Endothelial cell of hepatic sinusoid (primary cell): ENCODE results near the gene KIF6.
"Not testable (repeated sequence)": the region's sequence is repeated elsewhere in the genome, so short reads cannot be mapped to it uniquely, and the experiment has no call there.

ENCODE experiments used
- in situ Hi-C: cut with HindIII; loops from 2 replicates; pipeline ENCODE4 v1.10.0; 2017; ENCODE audit warnings: low sequenced_read_pairs

KIF6 gene

GRCh38 chr6:39515006-39515405 is 210.2 kb downstream of the KIF6 start:
- in situ Hi-C loops, result no loop called here

GRCh38 chr6:39509831-39510230 is 215.4 kb downstream of the KIF6 start:
- in situ Hi-C loops, result not testable (repeated sequence)

GRCh38 chr6:39508515-39508914 is 216.7 kb downstream of the KIF6 start:
- in situ Hi-C loops, result no loop called here

- in situ Hi-C loops, result no loop called here
Measured at GRCh38 chr6:39507331-39507998, 217.7 kb downstream of the KIF6 start.

GRCh38 chr6:39502362-39502955 is 222.7 kb downstream of the KIF6 start:
- in situ Hi-C loops, result not testable (repeated sequence)

- in situ Hi-C loops, result no loop called here
Measured at GRCh38 chr6:39499053-39499452, 226.2 kb downstream of the KIF6 start.

GRCh38 chr6:39498096-39498495 is 227.1 kb downstream of the KIF6 start:
- in situ Hi-C loops, result no loop called here

- in situ Hi-C loops, result no loop called here
Measured at GRCh38 chr6:39496915-39497314, 228.3 kb downstream of the KIF6 start.

- in situ Hi-C loops, result no loop called here
Measured at GRCh38 chr6:39496456-39496855, 228.8 kb downstream of the KIF6 start.

GRCh38 chr6:39495640-39496039 is 229.6 kb downstream of the KIF6 start:
- in situ Hi-C loops, result no loop called here

- in situ Hi-C loops, result no loop called here
Measured at GRCh38 chr6:39494998-39495397, 230.2 kb downstream of the KIF6 start.

GRCh38 chr6:39493777-39494176 is 231.4 kb downstream of the KIF6 start:
- in situ Hi-C loops, result no loop called here

- in situ Hi-C loops, result no loop called here
Measured at GRCh38 chr6:39493174-39493573, 232.0 kb downstream of the KIF6 start.

- in situ Hi-C loops, result no loop called here
Measured at GRCh38 chr6:39490108-39490507, 235.1 kb downstream of the KIF6 start.

- in situ Hi-C loops, result loop anchor here (10.0 kb wide), 1 partner anchor 266 kb away; no protein-coding TSS in a partner anchor
Measured at GRCh38 chr6:39488255-39488879, 236.8 kb downstream of the KIF6 start.

GRCh38 chr6:39484276-39484675 is 240.9 kb downstream of the KIF6 start:
- in situ Hi-C loops, result loop anchor here (10.0 kb wide), 1 partner anchor 271 kb away; no protein-coding TSS in a partner anchor

- in situ Hi-C loops, result loop anchor here (10.0 kb wide), 1 partner anchor 275 kb away; no protein-coding TSS in a partner anchor
Measured at GRCh38 chr6:39479819-39480218, 245.4 kb downstream of the KIF6 start.

GRCh38 chr6:39476670-39477069 is 248.5 kb downstream of the KIF6 start:
- in situ Hi-C loops, result no loop called here

GRCh38 chr6:39476151-39476550 is 249.1 kb downstream of the KIF6 start:
- in situ Hi-C loops, result no loop called here

GRCh38 chr6:39471954-39472659 is 253.1 kb downstream of the KIF6 start:
- in situ Hi-C loops, result no loop called here

GRCh38 chr6:39470506-39470905 is 254.7 kb downstream of the KIF6 start:
- in situ Hi-C loops, result no loop called here
